K562 (cell line): Measurements from ENCODE around the gene MSL2.

ENCODE experiments used
- CTCF ChIP-seq, 3 experiments: IDR thresholded peaks in 2 of 3; conservative IDR thresholded peaks in 1 of 3; 2 replicates each; pipeline ENCODE4 v1.5.1; 2011 to 2012; ENCODE audit warnings: low read length in 3 of 3, mild to moderate bottlenecking in 3 of 3, control low read depth in 2 of 3, improper control_type of control experiment in 1 of 3, inconsistent platforms in 1 of 3, low read depth in 1 of 3, mixed read lengths in 1 of 3, moderate library complexity in 1 of 3; ENCODE audit not compliant: insufficient read depth in 2 of 3
- ELF1 ChIP-seq: fragments of 200-800 bp; sonication (Bioruptor generic); IDR thresholded peaks from 2 replicates; pipeline ENCODE4 v1.6.1; 2016; ENCODE audit warnings: missing genetic modification characterization, missing compliant biosample characterization
- ELK3 ChIP-seq: fragments of 450-650 bp; formaldehyde crosslinking; IDR thresholded peaks from 2 replicates; pipeline ENCODE4 v1.4.0; 2020; ENCODE audit warnings: mild to moderate bottlenecking
- PATZ1 ChIP-seq: fragments of 250-450 bp; sonication (Bioruptor Pico); IDR thresholded peaks from 2 replicates; pipeline ENCODE4 v1.5.0; 2020; ENCODE audit warnings: mild to moderate bottlenecking, borderline replicate concordance
- SAP30 ChIP-seq: fragments of 200-600 bp; sonication (generic); IDR thresholded peaks from 2 replicates; pipeline ENCODE4 v1.6.1; 2012; ENCODE audit warnings: borderline replicate concordance, low read depth, mild to moderate bottlenecking, moderate library complexity, low read length, control low read depth, inconsistent platforms; ENCODE audit not compliant: insufficient read depth, poor library complexity, severe bottlenecking
- SP1 ChIP-seq: sonication (generic); formaldehyde crosslinking; IDR thresholded peaks from 2 replicates; pipeline ENCODE4 v1.8.1; 2022; ENCODE audit warnings: mild to moderate bottlenecking, missing genetic modification reagents
- SRSF9 ChIP-seq: fragments of 200-400 bp; formaldehyde crosslinking; IDR thresholded peaks from 2 replicates; pipeline ENCODE4 v1.6.1; 2017; ENCODE audit warnings: low read depth, low read length, borderline replicate concordance
- TBL1XR1 ChIP-seq, 2 experiments: IDR thresholded peaks; 2 replicates each; pipeline ENCODE4 v1.6.1; 2012; ENCODE audit warnings: improper control_type of control experiment in 2 of 2, low read length in 2 of 2, mild to moderate bottlenecking in 1 of 2
- USF2 ChIP-seq: sonication (generic); formaldehyde crosslinking; IDR thresholded peaks from 2 replicates; pipeline ENCODE4 v1.5.0; 2020; ENCODE audit warnings: missing genetic modification reagents

GRCh38 chr3:136196064-136196400, at the start of gene MSL2:
- TF ChIP-seq TBL1XR1 (IDR thresholded peaks at IDR 0.05; ENCODE audit: low read length in 2 of 2) = no peak
- no peak for TF ChIP-seq CTCF (IDR thresholded peaks at IDR 0.05 in 2 of 3, conservative IDR thresholded peaks at IDR 0.05 in 1 of 3; ENCODE audit: insufficient read depth in 2 of 3, low read depth in 1 of 3, low read length in 3 of 3)
- no peak for TF ChIP-seq SRSF9
- peak; percentile 64 for TF ChIP-seq ELF1 (tag)
- no peak for TF ChIP-seq PATZ1 (CRISPR knock-in tag)
- TF ChIP-seq USF2 (CRISPR knock-in tag) = no peak
- no peak for TF ChIP-seq ELK3 (CRISPR knock-in tag)
- no peak for TF ChIP-seq SP1 (CRISPR knock-in tag)
- no peak for TF ChIP-seq SAP30
